Left renal pelvis (tissue), 4 donors: Measurements from ENCODE around the gene FNTB. TPM values are rescaled to one million over a fixed set of nuclear protein-coding genes. Genes with fewer than 3 reads are reported as not detected.

Experiments
- DNase-seq, 4 donors: peaks; one replicate each; pipeline ENCODE4 v3.0.0-alpha.2; 2013; ENCODE audit warnings: low read depth in 4 of 4, low spot score in 3 of 4
- polyA plus RNA-seq, 4 donors: library from polyadenylated mRNA; unstranded; fragments of 120-200 nt; gene quantifications; one replicate each; pipeline ENCODE4 v1.2.1, GENCODE V29; 2013; ENCODE audit not compliant: insufficient read length in 4 of 4

The FNTB gene
- polyA plus RNA-seq, 4 donors = 24.9 to 37.7 (median 30.7) TPM

GRCh38 chr14:64952598-64953309 lies 33.9 kb upstream of the FNTB start:
- DNase-seq = no peak

- no peak for DNase-seq
Observed at GRCh38 chr14:64953310-64953654, 33.4 kb upstream of the FNTB start.

- no peak for DNase-seq
Observed at GRCh38 chr14:64953661-64954060, 33.0 kb upstream of the FNTB start.

DNA sequence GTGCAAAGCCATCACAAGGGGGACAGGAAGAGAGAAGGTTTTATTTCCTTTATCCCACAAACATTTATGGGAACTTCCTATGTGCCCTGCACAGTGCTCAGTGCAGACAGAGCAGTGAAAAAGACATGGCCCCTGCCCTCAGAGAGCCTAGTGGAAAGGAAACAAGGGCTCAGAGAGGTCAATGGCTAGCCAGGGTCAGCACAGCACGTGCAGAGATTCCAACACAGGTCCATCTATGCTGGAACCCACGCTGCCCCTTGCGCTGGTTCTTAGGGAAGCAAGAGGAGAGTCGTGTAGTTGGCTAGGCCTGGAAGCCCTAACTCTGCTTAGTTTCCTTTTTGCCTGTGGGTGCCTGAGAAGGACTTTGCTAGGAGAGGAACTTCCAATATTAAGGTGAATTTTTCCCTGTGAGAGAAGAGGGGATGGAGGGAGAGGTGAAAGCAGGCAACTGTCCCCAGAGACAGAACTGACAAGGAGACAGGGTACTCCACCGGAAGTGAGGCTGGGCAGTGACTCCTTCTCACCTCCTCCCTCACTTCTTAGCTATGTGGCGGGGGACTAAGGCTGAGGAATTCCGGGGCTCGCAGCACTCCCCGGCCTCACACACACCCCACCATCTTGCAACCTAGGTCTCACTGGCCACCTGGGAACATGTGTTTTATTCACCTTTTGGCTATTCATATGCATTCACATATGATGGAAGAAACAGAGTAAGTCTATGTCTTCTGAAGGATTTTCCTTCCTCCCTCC lies 32.0 kb upstream of the FNTB start:
- no peak for DNase-seq

DNA sequence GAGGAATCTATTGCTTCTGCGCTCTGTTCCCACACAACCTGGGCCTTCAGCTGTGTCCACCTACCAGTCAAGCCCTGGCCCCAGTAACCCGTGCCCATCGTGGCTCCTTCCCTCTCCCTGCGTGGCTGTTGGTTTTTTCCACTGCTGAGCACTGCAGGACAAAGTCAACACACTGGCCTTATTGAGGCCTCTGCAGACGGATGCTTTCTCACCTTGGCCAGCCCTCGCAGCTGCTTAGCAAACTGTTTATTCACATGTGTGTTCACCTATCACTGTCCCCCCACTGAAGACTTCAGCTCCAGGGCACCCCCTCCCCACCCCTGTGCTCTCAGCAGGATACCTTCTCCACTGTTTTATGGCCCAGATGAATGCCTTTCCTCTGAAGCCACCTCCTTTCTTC lies 31.4 kb upstream of the FNTB start:
- no peak for DNase-seq

DNA sequence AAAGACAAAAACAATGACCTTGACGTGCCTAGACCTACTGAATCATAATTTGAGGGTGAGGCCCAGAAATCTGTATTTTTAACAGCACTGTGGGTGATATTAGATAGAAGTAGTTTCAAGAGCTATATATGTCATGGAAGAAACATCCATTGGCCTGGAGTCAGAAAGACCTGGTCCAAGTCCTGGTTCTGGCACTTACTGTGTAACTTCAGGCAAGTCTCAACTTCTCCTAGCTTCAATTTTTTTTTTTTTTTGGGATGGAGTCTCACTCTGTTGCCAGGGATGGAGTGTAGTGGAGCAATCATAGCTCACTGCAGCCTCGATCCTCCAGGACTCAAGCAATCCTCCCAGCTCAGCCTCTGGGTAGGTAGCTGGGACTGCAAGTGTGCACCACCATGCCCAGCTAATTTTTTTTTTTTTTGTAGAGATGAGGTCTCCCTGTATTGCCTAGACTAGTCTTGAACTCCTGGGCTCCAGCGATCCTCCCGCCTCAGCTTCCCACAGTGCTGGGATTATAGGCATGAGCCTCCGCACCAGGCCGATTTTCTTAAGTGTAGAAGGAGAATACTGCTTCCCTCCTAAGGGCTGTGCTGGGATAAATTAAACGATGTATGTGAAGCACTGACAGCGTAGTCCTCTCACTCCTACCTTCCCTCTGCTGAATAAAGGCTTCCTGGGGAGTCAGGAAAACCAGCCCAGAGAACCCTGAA lies 29.8 kb upstream of the FNTB start:
- no peak for DNase-seq

- no peak for DNase-seq
Observed at GRCh38 chr14:64958201-64958600, 28.5 kb upstream of the FNTB start.

DNA sequence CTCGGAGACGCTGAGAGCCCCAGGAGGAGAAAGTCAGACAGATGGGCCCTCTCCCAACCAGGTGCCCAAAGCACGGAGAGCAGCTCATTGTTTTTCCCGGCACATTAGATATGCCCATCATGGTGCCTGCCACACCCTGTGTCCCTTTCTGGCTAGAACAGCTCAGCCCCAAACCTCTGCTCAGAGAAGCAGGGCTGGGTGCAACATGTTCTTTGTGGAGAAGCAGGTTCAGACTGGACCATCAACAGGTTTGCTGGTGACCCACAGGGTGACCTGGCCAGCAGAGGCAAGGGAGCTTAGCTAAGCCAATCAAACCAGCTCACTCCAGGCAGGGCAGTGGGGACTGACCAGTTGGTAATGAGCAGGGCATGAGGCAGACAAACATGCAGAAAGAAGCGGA lies 28.0 kb upstream of the FNTB start:
- DNase-seq = no peak

DNA sequence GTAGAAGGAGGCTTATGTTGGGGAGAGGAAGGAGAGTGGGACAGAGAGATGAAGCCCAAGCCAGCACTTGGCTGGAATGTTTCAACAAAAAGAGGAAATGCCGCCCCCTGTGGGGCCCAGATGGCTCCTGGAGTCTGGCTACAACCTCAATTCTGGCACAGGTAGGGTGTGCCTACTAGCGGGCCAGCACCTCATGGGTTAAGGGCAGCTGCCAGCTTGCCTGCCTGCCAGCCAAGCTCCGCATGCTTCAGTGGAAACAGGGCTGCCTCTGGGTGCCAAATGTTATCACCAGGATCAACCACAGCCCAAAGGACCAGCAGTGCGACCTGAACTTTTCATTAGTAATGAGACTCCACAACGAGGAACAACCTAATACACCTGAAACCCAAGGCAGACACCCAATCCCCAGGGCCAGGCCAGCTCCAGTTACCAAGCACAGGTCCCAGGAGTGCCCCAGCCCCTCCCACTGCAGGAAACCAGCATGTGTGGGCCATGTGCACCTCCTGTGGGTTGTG lies 25.9 kb upstream of the FNTB start:
- DNase-seq = no peak

DNA sequence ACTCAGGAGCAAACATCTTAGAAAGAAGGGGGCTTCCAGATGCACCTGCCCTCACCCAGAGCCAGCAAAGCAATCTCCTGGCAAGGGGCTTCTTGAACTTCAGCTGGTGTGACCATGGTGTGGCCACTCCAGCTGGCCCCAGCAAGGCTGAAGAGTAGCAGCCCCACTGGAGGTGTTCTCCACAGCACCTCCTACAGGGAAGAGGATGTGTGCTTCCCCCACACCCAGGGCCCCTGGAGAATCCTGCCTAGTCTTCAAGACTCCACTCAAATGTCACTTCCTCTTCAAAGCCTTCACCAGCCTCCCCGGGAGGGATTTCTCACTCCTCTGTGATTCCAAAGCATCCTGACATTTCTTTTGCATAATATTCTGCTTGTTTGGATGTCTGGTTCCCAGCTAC lies 23.1 kb upstream of the FNTB start:
- no peak for DNase-seq

DNA sequence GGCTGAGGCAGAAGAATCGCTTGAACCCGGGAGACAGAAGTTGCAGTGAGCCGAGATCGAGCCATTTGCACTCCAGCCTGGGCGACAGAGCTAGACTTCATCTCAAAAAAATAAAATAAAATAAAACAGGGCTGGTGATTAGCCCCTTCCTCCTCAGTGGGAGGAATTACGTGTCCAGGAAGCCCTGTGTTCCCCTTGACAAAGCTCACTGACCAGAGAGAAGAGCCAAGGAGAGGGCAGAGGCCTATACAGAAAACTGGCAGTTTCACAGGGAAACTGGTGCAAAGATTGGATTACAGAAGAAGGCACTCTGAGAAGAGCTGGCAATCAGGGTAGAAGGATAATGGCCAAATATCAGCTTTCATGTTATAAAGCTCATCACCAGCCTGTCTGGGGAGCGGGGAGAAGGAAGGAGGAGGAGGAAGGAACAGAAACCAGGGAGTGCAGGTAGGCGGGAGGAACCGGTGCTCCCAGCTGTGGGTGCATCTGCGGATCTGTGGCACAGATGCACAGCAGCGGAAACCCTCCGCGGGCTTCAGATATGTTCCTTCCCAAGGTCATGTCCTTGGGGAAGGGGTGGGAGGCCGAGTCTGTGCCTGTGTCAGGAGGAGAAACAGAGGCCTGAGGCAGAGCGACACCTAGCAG lies 21.2 kb upstream of the FNTB start:
- DNase-seq = no peak

- DNase-seq = no peak
Observed at GRCh38 chr14:64966976-64967375, 19.7 kb upstream of the FNTB start.

- DNase-seq = no peak
Observed at GRCh38 chr14:64968167-64968566, 18.5 kb upstream of the FNTB start.

DNA sequence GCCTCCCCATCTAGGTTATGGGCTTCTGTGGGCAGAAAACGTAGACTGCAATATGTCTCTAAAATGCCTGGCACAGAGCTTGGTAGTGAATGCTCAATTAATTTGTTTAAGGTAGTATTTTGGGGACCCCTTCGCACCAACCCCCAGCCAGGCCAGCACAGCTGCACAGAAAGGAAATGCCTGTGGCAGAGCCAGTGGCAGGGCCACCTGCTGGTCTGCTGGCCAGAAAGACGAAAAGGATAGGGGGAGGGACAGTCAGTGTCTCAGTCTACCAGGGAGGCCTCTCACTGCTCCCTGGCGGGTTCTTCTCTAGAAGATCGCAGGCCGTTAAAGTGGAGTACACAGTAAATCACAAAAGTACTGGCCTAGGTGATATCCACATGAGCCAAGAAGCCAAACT lies 18.0 kb upstream of the FNTB start:
- no peak for DNase-seq

DNA sequence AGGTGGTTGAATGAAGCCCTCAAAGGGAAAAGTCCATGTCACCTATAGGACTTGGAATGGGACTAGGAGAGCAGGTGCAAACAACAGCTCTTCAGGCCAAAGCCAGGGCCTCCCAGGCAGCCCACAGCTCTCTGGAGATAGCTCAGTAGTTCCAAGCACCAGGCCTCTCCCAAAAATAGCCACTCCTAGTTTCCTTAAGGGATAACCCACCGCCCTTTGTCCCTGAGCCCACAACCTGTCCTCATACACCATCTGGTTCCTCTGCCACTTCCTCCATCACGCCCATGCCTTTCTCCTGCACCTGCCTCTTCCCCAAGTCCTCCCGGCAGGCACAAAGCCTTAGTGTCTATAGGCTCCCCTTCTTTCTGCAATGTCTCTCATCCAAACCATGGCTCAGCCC lies 16.7 kb upstream of the FNTB start:
- no peak for DNase-seq

DNA sequence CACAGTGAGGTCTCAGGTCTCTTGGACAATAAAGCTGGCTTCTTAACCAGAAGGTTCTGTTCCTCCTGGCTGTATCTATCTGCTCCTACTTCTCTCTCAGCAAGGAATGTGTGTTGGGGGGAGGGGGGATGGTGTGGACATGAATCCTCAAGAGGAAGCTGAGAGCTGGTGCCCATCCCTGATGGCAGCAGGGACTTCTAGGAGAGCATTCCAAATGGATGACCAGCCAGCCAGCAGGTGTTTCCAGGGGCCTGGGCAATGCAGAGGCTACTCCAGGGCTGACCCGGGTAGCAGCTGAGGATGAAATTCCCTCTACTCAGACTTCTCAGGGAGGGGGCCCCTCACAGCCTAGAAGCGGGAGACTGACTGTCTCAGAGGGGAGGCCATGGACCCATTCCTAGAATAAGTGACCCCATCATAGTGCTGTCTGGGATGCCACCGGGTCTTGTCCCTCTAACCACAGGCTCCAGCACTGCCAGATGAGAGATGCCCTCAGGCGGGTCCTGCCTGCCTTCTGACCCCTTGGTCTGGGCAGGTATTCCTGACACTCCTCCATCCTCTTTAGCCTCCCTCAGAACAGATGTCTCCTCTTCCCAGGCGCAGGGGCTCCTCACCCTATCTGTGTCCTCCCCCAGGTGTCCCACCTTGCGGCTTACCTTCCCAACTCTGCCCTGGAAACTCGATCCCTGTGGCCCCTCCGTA lies 15.8 kb upstream of the FNTB start:
- DNase-seq = no peak

DNA sequence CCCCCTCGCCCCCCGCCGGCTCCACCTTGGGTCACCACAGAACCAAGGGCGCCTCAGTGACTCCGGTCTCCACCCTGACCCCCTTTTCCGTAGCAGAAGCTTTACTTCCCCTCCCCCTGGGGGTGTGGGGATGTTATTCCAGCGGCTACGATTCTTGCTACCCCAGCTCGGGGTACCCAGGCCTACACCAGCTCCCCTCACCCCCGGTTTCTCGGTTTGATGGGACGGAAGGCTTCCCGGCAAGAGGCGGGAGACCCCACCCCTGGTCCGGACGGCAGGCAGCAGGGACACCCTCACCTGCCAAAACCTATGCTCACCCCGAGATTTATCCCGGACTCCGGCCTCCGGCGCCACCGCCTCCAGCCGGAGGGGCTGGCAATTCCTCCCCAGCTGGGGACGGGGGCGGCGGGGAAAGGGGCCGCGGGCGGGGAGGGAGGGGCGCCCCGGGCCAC lies 15.2 kb upstream of the FNTB start:
- DNase-seq = no peak

- DNase-seq = no peak
Observed at GRCh38 chr14:64971943-64972791, 14.5 kb upstream of the FNTB start, which contains the start of gene RAB15. RAB15 (minus strand) TSS chr14:64972336; CDS start chr14:64972076, 260 bp downstream.

DNA sequence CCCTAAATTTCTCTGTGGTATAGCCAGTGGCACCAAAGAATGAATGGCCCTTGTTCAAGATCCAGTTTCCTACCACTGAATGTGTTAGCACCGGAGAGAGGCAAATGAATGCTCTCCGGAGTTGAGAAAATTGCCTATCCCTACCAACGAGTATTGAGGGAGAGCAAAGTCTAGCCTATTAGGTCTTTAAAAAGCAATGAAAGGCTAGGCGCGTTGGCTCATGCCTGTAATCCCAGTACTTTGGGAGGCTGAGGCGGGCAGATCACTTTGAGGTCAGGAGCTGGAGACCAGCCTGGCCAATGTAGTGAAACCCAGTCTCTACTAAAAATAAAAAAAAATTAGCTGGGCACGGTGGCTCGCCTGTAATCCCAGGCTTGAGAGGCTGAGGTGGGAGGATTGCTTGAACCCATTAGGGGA lies 13.7 kb upstream of the FNTB start:
- DNase-seq = no peak
